GM04504 (cell line): ENCODE results near the gene JPH3.
"Not testable (repeated sequence)": the region's sequence is repeated elsewhere in the genome, so short reads cannot be mapped to it uniquely, and the experiment has no call there.

Source experiments
- DNase-seq: peaks from one replicate; pipeline ENCODE4 v3.0.0-alpha.2; 2012; ENCODE audit warnings: low read depth

JPH3 gene

GRCh38 chr16:87715658-87716057 is 113.3 kb downstream of the JPH3 start:
- no peak for DNase-seq

GRCh38 chr16:87718831-87719230 is 116.5 kb downstream of the JPH3 start:
- DNase-seq = not testable (repeated sequence)

GRCh38 chr16:87720446-87720845 is 118.1 kb downstream of the JPH3 start:
- DNase-seq = no peak

GRCh38 chr16:87721622-87722585 is 119.6 kb downstream of the JPH3 start:
- no peak for DNase-seq

GRCh38 chr16:87722590-87723225 is 120.4 kb downstream of the JPH3 start:
- DNase-seq = no peak

GRCh38 chr16:87723226-87723623 is 120.9 kb downstream of the JPH3 start:
- DNase-seq = peak; percentile 53

GRCh38 chr16:87724490-87725291 is 122.4 kb downstream of the JPH3 start:
- DNase-seq = no peak

GRCh38 chr16:87725596-87726235 is 123.4 kb downstream of the JPH3 start:
- no peak for DNase-seq

GRCh38 chr16:87726577-87726976 is 124.3 kb downstream of the JPH3 start:
- DNase-seq = not testable (repeated sequence)

GRCh38 chr16:87727346-87727745 is 125.0 kb downstream of the JPH3 start:
- DNase-seq = no peak

- no peak for DNase-seq
Measured at GRCh38 chr16:87728026-87728425, 125.7 kb downstream of the JPH3 start.

- DNase-seq = no peak
Measured at GRCh38 chr16:87729266-87729954, 127.1 kb downstream of the JPH3 start.

GRCh38 chr16:87731607-87732006 is 129.3 kb downstream of the JPH3 start:
- DNase-seq = no peak

GRCh38 chr16:87733190-87733589 is 130.9 kb downstream of the JPH3 start:
- DNase-seq = no peak

- no peak for DNase-seq
Measured at GRCh38 chr16:87734644-87735043, 132.3 kb downstream of the JPH3 start.

GRCh38 chr16:87735270-87736007 is 133.1 kb downstream of the JPH3 start:
- no peak for DNase-seq

GRCh38 chr16:87736008-87736382 is 133.7 kb downstream of the JPH3 start:
- no peak for DNase-seq

- DNase-seq = no peak
Measured at GRCh38 chr16:87739801-87740200, 137.5 kb downstream of the JPH3 start.

GRCh38 chr16:87740441-87740840 is 138.1 kb downstream of the JPH3 start:
- DNase-seq = peak; percentile 20

GRCh38 chr16:87740909-87741424 is 138.7 kb downstream of the JPH3 start:
- DNase-seq = peak; percentile 21
